ENCODE results near the gene ALOX12B. TPM values are rescaled to one million over a fixed set of nuclear protein-coding genes. Genes with fewer than 3 reads are reported as not detected.

Gene ALOX12B
- polyA plus RNA-seq, 3 donors: 0.54 to 0.91 (median 0.68) TPM

Other genes starting within 250 kb of the ALOX12B start
- gene TMEM88, start 232.7 kb downstream of the ALOX12B start, polyA plus RNA-seq (ENCODE audit: insufficient read length in 3 of 3): 10 to 100 TPM; 19.1 to 27.1 (median 23.0) TPM
- gene NAA38, start 230.2 kb downstream of the ALOX12B start, polyA plus RNA-seq (ENCODE audit: insufficient read length in 3 of 3): 10 to 100 TPM; 61.0 to 85.9 (median 73.0) TPM
- 10 to 100 TPM; 23.1 to 24.3 (median 23.8) TPM for gene CYB5D1, start 229.7 kb downstream of the ALOX12B start, polyA plus RNA-seq (ENCODE audit: insufficient read length in 3 of 3)
- 100 to 1,000 TPM; 139 to 161 (median 150) TPM for gene CHD3, start 198.9 kb downstream of the ALOX12B start, polyA plus RNA-seq (ENCODE audit: insufficient read length in 3 of 3)
- gene RNF227, start 171.4 kb downstream of the ALOX12B start, polyA plus RNA-seq (ENCODE audit: insufficient read length in 3 of 3): 1 to 10 TPM; 3.4 to 5.0 (median 4.3) TPM
- gene KCNAB3, start 157.9 kb downstream of the ALOX12B start, polyA plus RNA-seq (ENCODE audit: insufficient read length in 3 of 3): 10 to 100 TPM in 1 of 3 donors, 1 to 10 TPM in 2; 5.9 to 10.2 (median 9.2) TPM
- 100 to 1,000 TPM; 131 to 171 (median 162) TPM for gene TRAPPC1, start 155.8 kb downstream of the ALOX12B start, polyA plus RNA-seq (ENCODE audit: insufficient read length in 3 of 3)
- gene CNTROB, start 155.5 kb downstream of the ALOX12B start, polyA plus RNA-seq (ENCODE audit: insufficient read length in 3 of 3): 10 to 100 TPM; 48.1 to 49.6 (median 48.6) TPM
- under 1 TPM; 0.03 to 0.35 (median 0.28) TPM for gene GUCY2D, start 85.1 kb downstream of the ALOX12B start, polyA plus RNA-seq (ENCODE audit: insufficient read length in 3 of 3)
- 1 to 10 TPM in 2 of 3 donors, under 1 TPM in 1; 0.62 to 1.2 (median 1.1) TPM for gene ALOX15B, start 48.7 kb downstream of the ALOX12B start, polyA plus RNA-seq (ENCODE audit: insufficient read length in 3 of 3)
- gene ALOXE3, start 30.8 kb upstream of the ALOX12B start, polyA plus RNA-seq (ENCODE audit: insufficient read length in 3 of 3): not detected
- not detected for gene HES7, start 36.4 kb upstream of the ALOX12B start, polyA plus RNA-seq (ENCODE audit: insufficient read length in 3 of 3)
- 10 to 100 TPM; 14.5 to 21.8 (median 21.2) TPM for gene PER1, start 64.7 kb upstream of the ALOX12B start, polyA plus RNA-seq (ENCODE audit: insufficient read length in 3 of 3)
- gene VAMP2, start 75.2 kb upstream of the ALOX12B start, polyA plus RNA-seq (ENCODE audit: insufficient read length in 3 of 3): 100 to 1,000 TPM in 2 of 3 donors, 10 to 100 TPM in 1; 98.7 to 114 (median 102) TPM
- gene TMEM107, start 88.7 kb upstream of the ALOX12B start, polyA plus RNA-seq (ENCODE audit: insufficient read length in 3 of 3): 10 to 100 TPM; 22.4 to 25.9 (median 23.5) TPM
- gene BORCS6, start 102.5 kb upstream of the ALOX12B start, polyA plus RNA-seq (ENCODE audit: insufficient read length in 3 of 3): 1 to 10 TPM; 3.0 to 4.3 (median 3.7) TPM
- 10 to 100 TPM; 28.6 to 36.7 (median 33.0) TPM for gene AURKB, start 122.9 kb upstream of the ALOX12B start, polyA plus RNA-seq (ENCODE audit: insufficient read length in 3 of 3)
- 10 to 100 TPM; 18.9 to 24.9 (median 22.7) TPM for gene CTC1, start 160.3 kb upstream of the ALOX12B start, polyA plus RNA-seq (ENCODE audit: insufficient read length in 3 of 3)
- gene PFAS, start 161.6 kb upstream of the ALOX12B start, polyA plus RNA-seq (ENCODE audit: insufficient read length in 3 of 3): 10 to 100 TPM; 35.3 to 43.0 (median 38.9) TPM
- gene RANGRF, start 201.0 kb upstream of the ALOX12B start, polyA plus RNA-seq (ENCODE audit: insufficient read length in 3 of 3): 10 to 100 TPM; 27.8 to 29.9 (median 28.7) TPM
- gene SLC25A35, start 207.7 kb upstream of the ALOX12B start, polyA plus RNA-seq (ENCODE audit: insufficient read length in 3 of 3): 1 to 10 TPM; 2.6 to 3.4 (median 3.2) TPM
- gene ARHGEF15, start 222.5 kb upstream of the ALOX12B start, polyA plus RNA-seq (ENCODE audit: insufficient read length in 3 of 3): 10 to 100 TPM; 14.2 to 21.9 (median 15.1) TPM